Type B pancreatic cell (in vitro differentiated cells): ENCODE results near the gene DKKL1. TPM values are rescaled to one million over a fixed set of nuclear protein-coding genes. Genes with fewer than 3 reads are reported as not detected.
"Not testable (repeated sequence)": the region's sequence is repeated elsewhere in the genome, so short reads cannot be mapped to it uniquely, and the experiment has no call there.

Experiments
- DNase-seq: peaks from one replicate; pipeline ENCODE4 v3.0.0; 2021; ENCODE audit warnings: mixed read lengths; ENCODE audit not compliant: unreplicated experiment; ENCODE audit errors: extremely low spot score
- H3K27ac Mint-ChIP-seq: 2 replicates; pipeline ENCODE4 v1.8.0; 2021; ENCODE audit warnings: mild to moderate bottlenecking, mixed read lengths
- H3K27me3 Mint-ChIP-seq: 2 replicates; pipeline ENCODE4 v1.8.0; 2021; ENCODE audit warnings: mixed read lengths
- H3K36me3 Mint-ChIP-seq: 2 replicates; pipeline ENCODE4 v1.8.0; 2021; ENCODE audit warnings: mixed read lengths
- H3K4me1 Mint-ChIP-seq: one replicate; pipeline ENCODE4 v1.8.0; 2021; ENCODE audit warnings: mixed read lengths; ENCODE audit not compliant: unreplicated experiment
- H3K4me3 Mint-ChIP-seq: 2 replicates; pipeline ENCODE4 v1.8.0; 2021; ENCODE audit warnings: mild to moderate bottlenecking, mixed read lengths
- H3K9me3 Mint-ChIP-seq: 2 replicates; pipeline ENCODE4 v1.8.0; 2021; ENCODE audit warnings: mixed read lengths
- total RNA-seq: library from RNA; stranded (reverse); gene quantifications from 2 replicates; pipeline ENCODE4 v1.2.1, GENCODE V29; 2021; ENCODE audit warnings: low replicate concordance
- TF ChIP-seq, protein P1 (sequence below): fragments of 200-600 bp; sonication (generic); conservative IDR thresholded peaks from 2 replicates; pipeline ENCODE4 v1.5.0; 2021; ENCODE audit warnings: antibody characterized with exemption, mild to moderate bottlenecking

Gene DKKL1
- total RNA-seq, 1 donor from 2014 or later: 9.4 TPM

DNA sequence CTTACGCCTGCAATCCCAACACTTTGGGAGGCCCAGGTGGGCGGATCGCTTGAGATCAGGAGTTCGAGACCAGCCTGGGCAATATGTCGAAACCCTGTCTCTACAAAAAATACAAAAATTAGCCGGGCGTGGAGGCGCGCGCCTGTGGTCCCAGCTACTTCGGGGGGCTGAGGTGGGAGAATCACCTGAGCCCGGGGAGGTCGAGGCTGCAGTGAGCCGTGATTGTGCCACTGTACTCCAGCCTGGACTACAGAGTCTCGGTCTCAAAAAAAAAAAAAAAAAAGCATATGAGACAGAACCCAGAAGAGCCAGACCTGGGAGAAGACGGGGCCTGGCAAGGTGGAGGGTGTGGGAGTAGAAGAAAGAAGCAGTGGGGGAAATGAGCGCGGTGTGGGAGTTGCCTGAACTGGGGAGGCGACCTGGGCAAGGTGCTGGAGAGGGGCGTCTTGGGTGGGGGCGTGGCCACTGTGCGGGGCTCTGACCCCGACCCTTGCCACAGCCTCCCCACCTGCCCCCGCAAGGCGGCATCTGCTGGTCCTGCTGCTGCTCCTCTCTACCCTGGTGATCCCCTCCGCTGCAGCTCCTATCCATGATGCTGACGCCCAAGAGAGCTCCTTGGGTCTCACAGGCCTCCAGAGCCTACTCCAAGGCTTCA is 533 bp downstream of the DKKL1 start:
- no peak for DNase-seq
- TF ChIP-seq, protein P1, sequence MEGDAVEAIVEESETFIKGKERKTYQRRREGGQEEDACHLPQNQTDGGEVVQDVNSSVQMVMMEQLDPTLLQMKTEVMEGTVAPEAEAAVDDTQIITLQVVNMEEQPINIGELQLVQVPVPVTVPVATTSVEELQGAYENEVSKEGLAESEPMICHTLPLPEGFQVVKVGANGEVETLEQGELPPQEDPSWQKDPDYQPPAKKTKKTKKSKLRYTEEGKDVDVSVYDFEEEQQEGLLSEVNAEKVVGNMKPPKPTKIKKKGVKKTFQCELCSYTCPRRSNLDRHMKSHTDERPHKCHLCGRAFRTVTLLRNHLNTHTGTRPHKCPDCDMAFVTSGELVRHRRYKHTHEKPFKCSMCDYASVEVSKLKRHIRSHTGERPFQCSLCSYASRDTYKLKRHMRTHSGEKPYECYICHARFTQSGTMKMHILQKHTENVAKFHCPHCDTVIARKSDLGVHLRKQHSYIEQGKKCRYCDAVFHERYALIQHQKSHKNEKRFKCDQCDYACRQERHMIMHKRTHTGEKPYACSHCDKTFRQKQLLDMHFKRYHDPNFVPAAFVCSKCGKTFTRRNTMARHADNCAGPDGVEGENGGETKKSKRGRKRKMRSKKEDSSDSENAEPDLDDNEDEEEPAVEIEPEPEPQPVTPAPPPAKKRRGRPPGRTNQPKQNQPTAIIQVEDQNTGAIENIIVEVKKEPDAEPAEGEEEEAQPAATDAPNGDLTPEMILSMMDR: no peak
- Mint-ChIP-seq H3K4me1 (peaks cover 5% of the 10 kb centered on the region), H3K27ac (no peak overlapping the region), H3K27me3 (no peaks in the 10 kb centered on the region), H3K9me3 (no peaks in the 10 kb centered on the region), H3K36me3 (peaks cover 2% of the 10 kb centered on the region), H3K4me3 (no peak overlapping the region)

DNA sequence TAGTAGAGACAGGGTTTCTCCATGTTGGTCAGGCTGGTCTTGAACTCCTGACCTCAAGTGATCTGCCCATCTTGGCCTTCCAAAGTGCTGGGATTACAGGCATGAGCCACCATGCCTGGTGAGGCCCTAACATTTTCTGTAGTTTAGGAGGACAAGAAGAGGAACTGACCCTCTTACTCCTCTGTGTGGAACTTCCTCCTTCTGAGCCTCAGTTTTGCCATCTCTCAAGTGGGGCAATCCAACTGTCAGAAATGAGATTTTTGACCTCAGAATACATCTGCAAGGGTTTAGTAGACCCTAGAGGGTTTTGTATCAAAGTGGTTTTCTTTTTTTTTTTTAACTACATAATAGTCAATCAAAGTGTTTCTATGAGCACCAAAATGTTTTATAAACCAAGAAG is 2.4 kb downstream of the DKKL1 start:
- Mint-ChIP-seq H3K9me3 (peaks cover 4% of the 10 kb centered on the region), H3K36me3 (no peaks in the 10 kb centered on the region), H3K4me1 (no peaks in the 10 kb centered on the region), H3K4me3 (no peak overlapping the region), H3K27me3 (no peaks in the 10 kb centered on the region), H3K27ac (no peak overlapping the region)
- DNase-seq: no peak
- TF ChIP-seq, protein P1: no peak

DNA sequence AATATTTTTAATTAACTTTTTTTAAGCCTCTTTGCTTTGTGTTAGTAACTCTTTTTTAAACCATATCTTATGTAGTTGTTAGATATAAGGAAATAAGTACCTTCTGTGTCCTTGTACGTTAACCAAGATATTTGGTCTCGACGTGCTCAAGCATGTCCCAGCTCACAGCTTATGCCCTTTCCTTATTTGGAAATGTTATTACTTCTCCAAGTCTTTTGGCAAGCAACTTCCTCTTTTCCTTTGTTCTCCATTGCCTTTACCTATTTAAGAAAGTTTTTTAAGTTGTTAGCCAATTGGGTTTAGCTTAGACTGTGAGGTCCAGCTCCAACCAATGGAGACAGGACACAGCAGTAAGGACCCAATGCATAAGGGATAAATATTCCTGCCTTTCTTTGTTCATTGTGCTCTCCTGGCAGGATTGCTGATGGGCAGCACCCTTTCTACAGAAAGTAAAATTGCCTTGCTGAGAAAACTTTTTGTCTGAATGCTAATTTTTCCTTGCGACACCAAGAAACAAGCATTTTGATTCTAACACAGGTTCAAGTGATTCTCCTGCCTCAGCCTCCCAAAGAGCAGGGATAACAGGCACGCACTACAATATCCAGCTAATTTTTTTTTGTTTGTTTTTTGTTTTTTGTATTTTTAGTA is 5.2 kb downstream of the DKKL1 start:
- Mint-ChIP-seq H3K36me3 (no peaks in the 10 kb centered on the region), H3K27ac (no peak overlapping the region), H3K9me3 (peaks cover 4% of the 10 kb centered on the region), H3K4me1 (no peaks in the 10 kb centered on the region), H3K27me3 (no peaks in the 10 kb centered on the region), H3K4me3 (no peak overlapping the region)
- DNase-seq: no peak
- TF ChIP-seq, protein P1: no peak

- H3K4me3 Mint-ChIP-seq: no peak overlapping the region
- TF ChIP-seq, protein P1: no peak
- no peaks in the 10 kb centered on the region for H3K4me1 Mint-ChIP-seq
- H3K27me3 Mint-ChIP-seq: peaks cover 6% of the 10 kb centered on the region
- no peak for DNase-seq
- peaks cover 4% of the 10 kb centered on the region for H3K9me3 Mint-ChIP-seq
- no peak overlapping the region for H3K27ac Mint-ChIP-seq
- H3K36me3 Mint-ChIP-seq: no peaks in the 10 kb centered on the region
Measured at GRCh38 chr19:49371184-49371583, 7.5 kb downstream of the DKKL1 start.

DNA sequence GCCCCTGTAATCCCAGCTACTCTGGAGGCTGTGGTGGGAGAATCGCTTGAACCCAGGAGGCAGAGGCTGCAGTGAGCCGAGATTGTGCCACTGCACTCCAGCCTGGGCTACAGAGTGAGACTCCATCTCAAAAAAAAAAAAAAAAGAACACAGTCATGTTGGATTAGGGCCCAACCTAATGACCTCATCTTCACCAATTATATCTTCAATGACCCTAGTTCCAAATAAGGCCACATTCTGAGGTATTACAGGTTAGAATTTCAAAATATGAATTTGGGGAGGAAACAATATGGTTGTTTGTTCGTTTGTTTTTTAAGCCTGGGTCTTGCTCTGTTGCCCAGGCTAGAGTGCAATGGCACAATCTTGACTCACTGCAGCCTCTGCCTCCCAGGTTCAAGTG is 9.5 kb downstream of the DKKL1 start:
- DNase-seq, H3K4me3 Mint-ChIP-seq, H3K27ac Mint-ChIP-seq, H3K4me1 Mint-ChIP-seq, H3K36me3 Mint-ChIP-seq, H3K9me3 Mint-ChIP-seq, H3K27me3 Mint-ChIP-seq: not testable (repeated sequence)

DNA sequence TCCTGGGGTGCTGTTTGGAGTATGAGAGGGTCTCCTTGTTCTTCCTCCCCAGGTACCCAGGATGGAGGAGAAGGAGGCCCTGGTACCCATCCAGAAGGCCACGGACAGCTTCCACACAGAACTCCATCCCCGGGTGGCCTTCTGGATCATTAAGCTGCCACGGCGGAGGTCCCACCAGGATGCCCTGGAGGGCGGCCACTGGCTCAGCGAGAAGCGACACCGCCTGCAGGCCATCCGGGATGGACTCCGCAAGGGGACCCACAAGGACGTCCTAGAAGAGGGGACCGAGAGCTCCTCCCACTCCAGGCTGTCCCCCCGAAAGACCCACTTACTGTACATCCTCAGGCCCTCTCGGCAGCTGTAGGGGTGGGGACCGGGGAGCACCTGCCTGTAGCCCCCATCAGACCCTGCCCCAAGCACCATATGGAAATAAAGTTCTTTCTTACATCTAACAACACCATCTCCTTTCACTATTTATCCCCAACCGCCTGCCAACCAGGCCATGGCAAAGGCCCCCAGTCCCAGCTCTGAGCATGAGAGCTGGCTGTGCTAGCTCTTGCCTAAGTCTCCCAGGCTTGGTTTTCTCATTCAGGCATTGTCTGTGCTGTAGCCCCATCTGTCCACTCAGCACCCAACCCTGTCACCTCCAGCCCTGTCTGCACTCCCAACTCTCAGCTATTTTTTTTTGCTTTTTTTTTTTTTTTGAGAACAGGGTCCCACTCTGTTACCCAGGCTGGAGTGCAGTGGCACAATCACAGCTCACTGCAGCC is 11.2 kb downstream of the DKKL1 start:
- H3K9me3 Mint-ChIP-seq: peaks cover 4% of the 10 kb centered on the region
- H3K36me3 Mint-ChIP-seq: no peaks in the 10 kb centered on the region
- no peak overlapping the region for H3K27ac Mint-ChIP-seq
- TF ChIP-seq, protein P1: no peak
- H3K27me3 Mint-ChIP-seq: peaks cover 9% of the 10 kb centered on the region
- no peak overlapping the region for H3K4me3 Mint-ChIP-seq
- H3K4me1 Mint-ChIP-seq: no peaks in the 10 kb centered on the region
- no peak for DNase-seq
